KG1 (cell line): ENCODE results near the gene PEX11G.
A peak's percentile ranks its signal among the peaks of the same experiment; 100 is the strongest.

Source experiments
- DNase-seq: peaks from one replicate; lab custom pipeline; 2025; lab: John Stamatoyannopoulos, UW

PEX11G gene

DNA sequence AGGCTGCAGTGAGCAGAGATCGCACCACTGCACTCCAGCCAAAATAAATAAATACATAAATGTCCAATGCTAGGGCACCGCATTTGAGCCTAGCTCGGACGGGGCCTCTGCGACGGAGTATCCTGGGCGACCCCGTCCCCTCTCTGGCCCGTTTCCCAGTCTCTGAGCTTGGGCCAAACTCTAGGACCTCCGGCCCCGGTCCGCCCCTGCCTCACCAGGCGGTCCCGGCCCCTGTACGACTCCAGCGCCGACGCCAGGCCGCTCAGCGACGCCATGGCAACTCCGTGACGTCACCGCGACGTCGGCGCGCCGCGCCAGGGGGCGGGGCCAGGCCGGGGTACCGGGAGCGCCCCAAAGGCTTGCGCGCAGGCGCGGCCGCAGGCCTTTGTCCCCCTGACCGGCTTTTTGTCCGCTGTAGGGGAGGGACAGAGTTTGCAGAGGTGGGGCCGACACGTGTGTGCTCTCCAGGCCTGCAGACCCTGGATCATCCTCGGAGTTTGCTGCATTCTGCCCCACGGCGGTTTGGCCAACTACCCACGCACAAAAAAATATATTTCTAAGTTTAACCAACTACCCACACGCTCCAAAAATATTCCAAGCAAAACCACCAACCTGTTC lies at the start of gene PEX11G:
Gene PEX11G (minus strand): TSS at position 300 of the 618 bp plus-strand sequence. CDS start 25 bp downstream, at position 275.
- DNase-seq = peak; percentile 90

DNA sequence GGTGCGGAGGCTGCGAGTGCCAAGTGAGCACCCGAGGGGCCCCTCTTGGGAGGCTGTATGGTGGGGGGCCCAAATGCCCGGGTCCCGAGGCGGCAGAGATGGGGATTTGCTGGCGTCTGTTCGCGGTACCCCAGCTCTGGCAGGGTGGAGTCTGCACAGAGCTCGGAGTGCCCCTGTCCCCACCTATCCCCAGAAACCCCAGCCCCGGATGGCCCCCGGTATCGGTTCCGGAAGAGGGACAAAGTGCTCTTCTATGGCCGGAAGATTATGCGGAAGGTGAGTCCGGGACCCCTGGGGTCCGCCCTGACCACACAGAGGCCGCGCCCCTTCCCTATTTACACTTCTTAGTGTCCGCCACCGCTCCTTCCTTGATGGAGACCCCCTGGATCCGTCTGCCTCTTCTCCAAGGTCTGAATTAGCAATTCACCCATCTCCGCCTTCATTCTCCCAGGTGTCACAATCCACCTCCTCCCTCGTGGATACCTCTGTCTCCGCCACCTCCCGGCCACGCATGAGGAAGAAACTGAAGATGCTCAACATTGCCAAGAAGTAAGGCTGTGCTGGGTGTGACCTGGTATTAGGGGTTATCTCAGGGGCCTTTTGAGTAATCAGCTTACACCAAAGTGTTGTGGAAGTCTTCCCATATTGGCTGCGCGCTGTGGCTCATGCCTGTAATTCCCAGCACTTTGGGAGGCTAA lies 47.3 kb upstream of the PEX11G start:
- DNase-seq = no peak

- DNase-seq = peak; percentile 88
These were observed 46.5 kb upstream of the PEX11G start, which contains the start of gene PNPLA6 for GRCh38 chr19:7535047-7535997. Gene PNPLA6, plus strand, starts transcription at chr19:7535717. Its CDS starts 72 bp downstream, at chr19:7535789.

DNA sequence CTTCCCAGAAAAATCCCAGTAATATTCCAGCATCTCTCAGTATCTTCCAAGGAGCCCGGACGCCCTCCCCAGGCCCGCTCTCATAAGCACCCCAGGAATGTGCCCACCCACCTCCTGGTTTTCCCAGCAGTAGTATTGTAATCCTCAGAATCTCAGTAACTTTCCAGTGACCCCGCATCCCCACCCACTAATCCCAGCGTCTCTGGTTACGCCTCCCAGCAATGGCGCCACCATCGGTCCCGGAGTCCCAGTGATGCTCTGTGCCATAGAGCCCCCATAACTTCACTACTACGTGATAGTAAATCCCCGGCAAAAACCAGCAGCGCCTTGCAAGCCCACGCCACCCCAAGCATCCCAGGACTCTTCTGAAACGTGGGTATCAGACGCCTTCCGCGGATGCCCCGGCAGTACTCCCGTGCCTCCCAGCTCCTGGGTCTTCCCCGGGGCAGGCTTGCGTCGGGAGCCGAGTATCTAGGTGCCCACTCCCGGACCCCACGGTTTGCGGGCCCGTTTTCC lies 45.8 kb upstream of the PEX11G start:
- no peak for DNase-seq

GRCh38 chr19:7533925-7534480 lies 45.2 kb upstream of the PEX11G start:
- peak; percentile 74 for DNase-seq

- DNase-seq = no peak
These were observed 44.5 kb upstream of the PEX11G start for GRCh38 chr19:7533281-7533885.

DNA sequence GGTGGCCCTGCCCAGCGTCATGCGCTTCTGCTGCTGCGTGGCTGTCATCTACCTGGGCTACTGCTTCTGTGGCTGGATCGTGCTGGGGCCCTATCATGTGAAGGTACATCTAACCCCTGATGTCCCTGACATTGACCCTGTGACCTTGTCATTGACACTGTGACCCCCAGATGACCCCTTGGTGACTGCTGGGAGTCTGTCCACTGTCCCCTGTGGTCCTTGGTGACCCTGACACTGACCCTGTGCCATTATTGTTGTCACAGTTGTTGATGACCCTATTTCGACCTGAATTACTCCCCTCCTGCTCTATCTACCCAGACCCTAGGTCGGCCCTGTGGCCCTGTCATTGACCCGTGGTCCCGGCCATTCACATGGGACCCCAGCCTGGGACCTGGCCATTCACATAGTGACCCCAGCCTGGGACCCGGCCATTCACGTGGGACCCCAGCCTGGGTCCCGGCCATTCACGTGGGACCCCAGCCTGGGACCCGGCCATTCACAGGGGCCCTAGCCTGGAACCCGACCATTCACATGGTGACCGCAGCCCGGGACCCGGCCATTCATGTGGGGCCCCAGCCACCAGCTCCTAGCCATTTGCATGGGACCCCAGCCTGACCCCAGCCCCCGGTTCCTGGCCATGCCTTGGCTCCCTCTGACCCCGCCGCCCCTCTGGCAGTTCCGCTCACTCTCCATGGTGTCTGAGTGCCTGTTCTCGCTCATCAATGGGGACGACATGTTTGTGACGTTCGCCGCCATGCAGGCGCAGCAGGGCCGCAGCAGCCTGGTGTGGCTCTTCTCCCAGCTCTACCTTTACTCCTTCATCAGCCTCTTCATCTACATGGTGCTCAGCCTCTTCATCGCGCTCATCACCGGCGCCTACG lies 41.0 kb upstream of the PEX11G start:
- no peak for DNase-seq

- no peak for DNase-seq
These were observed 40.4 kb upstream of the PEX11G start for GRCh38 chr19:7529246-7529600.

DNA sequence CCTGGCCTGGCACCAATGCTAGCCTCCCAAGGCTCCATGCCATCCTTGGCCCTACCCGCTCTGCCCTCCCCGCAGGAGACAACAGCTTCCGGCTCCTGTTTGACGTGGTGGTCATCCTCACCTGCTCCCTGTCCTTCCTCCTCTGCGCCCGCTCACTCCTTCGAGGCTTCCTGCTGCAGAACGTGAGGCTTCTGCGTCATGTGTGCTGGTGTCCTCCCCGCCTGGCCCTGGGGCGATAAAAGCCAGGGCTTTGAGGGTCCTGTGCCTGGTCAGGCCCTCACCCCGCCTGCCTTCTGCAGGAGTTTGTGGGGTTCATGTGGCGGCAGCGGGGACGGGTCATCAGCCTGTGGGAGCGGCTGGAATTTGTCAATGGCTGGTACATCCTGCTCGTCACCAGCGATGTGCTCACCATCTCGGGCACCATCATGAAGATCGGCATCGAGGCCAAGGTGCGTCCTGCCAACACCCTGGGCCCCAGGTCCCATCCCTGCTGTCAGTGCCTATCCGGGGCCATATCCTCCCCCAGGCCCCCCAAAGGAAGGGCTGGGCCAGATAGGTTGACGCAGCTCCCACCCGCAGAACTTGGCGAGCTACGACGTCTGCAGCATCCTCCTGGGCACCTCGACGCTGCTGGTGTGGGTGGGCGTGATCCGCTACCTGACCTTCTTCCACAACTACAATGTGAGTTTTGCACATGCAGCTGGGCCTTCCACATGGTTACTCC lies 39.8 kb upstream of the PEX11G start:
- no peak for DNase-seq

DNA sequence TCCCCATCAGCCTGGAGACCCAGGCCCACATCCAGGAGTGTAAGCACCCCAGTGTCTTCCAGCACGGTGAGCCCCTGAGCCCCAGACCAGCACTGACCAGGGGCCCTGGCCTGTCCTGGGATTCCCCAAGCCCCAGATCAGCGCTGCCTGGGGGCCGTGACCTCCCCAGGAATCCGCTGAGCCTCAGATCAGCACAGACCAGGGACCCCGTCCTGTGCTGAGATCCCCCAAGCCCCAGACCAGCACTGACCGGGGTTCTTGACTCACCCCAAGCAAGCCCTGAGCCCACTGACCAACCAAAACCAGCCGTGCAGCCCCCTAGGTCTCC lies 39.3 kb upstream of the PEX11G start:
- DNase-seq = no peak

GRCh38 chr19:7527516-7528191 lies 38.8 kb upstream of the PEX11G start:
- DNase-seq = no peak

DNA sequence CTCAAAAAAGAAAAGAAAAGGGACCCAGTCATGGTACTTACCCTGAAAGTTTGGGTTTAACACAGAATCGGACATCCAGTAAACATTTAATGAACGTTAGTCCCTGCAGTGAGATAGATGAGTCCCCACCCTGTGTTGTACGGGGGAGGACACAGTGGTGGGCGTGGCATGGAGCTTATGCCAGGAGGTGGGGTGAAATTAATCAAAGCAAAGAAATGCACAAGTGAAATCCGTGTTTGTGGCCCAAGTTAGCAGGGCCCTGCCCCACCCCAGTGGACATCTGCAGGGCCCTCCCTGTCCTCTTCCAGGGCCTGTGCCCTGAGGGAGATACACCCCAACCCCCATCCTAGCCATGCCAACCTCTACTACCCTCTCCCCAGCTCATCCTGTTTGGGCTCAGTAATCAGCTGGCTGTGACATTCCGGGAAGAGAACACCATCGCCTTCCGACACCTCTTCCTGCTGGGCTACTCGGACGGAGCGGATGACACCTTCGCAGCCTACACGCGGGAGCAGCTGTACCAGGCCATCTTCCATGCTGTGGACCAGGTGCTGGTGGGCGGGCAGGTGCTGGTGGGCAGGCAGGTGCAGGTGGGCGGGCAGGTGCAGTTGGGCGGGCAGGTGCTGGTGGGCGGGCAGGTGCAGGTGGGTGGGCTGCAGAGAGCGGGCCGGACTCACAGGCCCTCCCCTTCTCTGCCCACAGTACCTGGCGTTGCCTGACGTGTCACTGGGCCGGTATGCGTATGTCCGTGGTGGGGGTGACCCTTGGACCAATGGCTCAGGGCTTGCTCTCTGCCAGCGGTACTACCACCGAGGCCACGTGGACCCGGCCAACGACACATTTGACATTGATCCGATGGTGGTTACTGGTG lies 37.5 kb upstream of the PEX11G start:
- no peak for DNase-seq

- no peak for DNase-seq
These were observed 36.3 kb upstream of the PEX11G start for GRCh38 chr19:7524992-7525739.

GRCh38 chr19:7524523-7524922 lies 35.7 kb upstream of the PEX11G start:
- no peak for DNase-seq

- no peak for DNase-seq
These were observed 34.3 kb upstream of the PEX11G start for GRCh38 chr19:7522923-7523667.

GRCh38 chr19:7522072-7522922 lies 33.5 kb upstream of the PEX11G start, which contains the start of gene MCOLN1:
Gene MCOLN1, plus strand, starts transcription at chr19:7522624. Its CDS starts 127 bp downstream, at chr19:7522751.
- peak; percentile 95 for DNase-seq
